DOHH2 (cell line): Measurements from ENCODE around the gene RTF2.

Source experiments
- H3F3A ChIP-seq: fragments of 200-600 bp; sonication (generic), shearing (Covaris generic); 2 replicates; pipeline ENCODE4 v1.6.0; 2016; ENCODE audit warnings: antibody characterized with exemption, mild to moderate bottlenecking; ENCODE audit not compliant: control insufficient read depth, insufficient read depth
- H3K27ac ChIP-seq: fragments of 200-600 bp; sonication (generic); 2 replicates; pipeline ENCODE4 v1.5.1; 2014; ENCODE audit warnings: low read depth, mild to moderate bottlenecking, low read length, moderate library complexity
- H3K27me3 ChIP-seq: fragments of 200-600 bp; sonication (generic); 2 replicates; pipeline ENCODE4 v1.6.1; 2014; ENCODE audit warnings: mild to moderate bottlenecking, low read length, mixed read lengths; ENCODE audit not compliant: control insufficient read depth
- H3K36me3 ChIP-seq: fragments of 200-600 bp; sonication (generic); 2 replicates; pipeline ENCODE4 v1.6.1; 2014; ENCODE audit warnings: mild to moderate bottlenecking, low read length, moderate library complexity, mixed read lengths; ENCODE audit not compliant: control insufficient read depth
- H3K4me1 ChIP-seq: fragments of 200-600 bp; sonication (generic); 2 replicates; pipeline ENCODE4 v1.6.1; 2014; ENCODE audit warnings: mild to moderate bottlenecking, low read length, mixed read lengths; ENCODE audit not compliant: control insufficient read depth
- H3K4me2 ChIP-seq: fragments of 200-600 bp; sonication (generic); 2 replicates; pipeline ENCODE4 v1.6.0; 2014; ENCODE audit warnings: mild to moderate bottlenecking, low read length, moderate library complexity
- H3K4me3 ChIP-seq: fragments of 200-600 bp; sonication (generic); 2 replicates; pipeline ENCODE4 v1.5.1; 2014; ENCODE audit warnings: mild to moderate bottlenecking, low read length, mixed read lengths
- H3K79me2 ChIP-seq: fragments of 200-600 bp; sonication (generic); 2 replicates; pipeline ENCODE4 v1.6.1; 2014; ENCODE audit warnings: mild to moderate bottlenecking, low read length, mixed read lengths; ENCODE audit not compliant: control insufficient read depth
- H3K9me2 ChIP-seq: fragments of 200-600 bp; sonication (generic); replicated peaks from 2 replicates; pipeline ENCODE4 v1.6.1; 2014; ENCODE audit warnings: mild to moderate bottlenecking, low read length, mixed read lengths; ENCODE audit not compliant: control insufficient read depth
- H3K9me3 ChIP-seq: fragments of 200-600 bp; sonication (generic); 2 replicates; pipeline ENCODE4 v1.6.1; 2014; ENCODE audit warnings: antibody characterized with exemption, low read length, mixed read lengths; ENCODE audit not compliant: control insufficient read depth, insufficient read depth
- H4K20me1 ChIP-seq: fragments of 200-600 bp; sonication (generic); 2 replicates; pipeline ENCODE4 v1.6.0; 2014; ENCODE audit warnings: low read depth, mild to moderate bottlenecking, antibody characterized with exemption, low read length, moderate library complexity; ENCODE audit not compliant: control insufficient read depth, insufficient read depth
- EZH2phosphoT487 ChIP-seq: fragments of 200-600 bp; sonication (generic); IDR thresholded peaks from 2 replicates; pipeline ENCODE4 v1.6.1; 2017; ENCODE audit warnings: borderline replicate concordance, mild to moderate bottlenecking, antibody characterized with exemption, low read length, moderate library complexity, mixed read lengths
- TF ChIP-seq, protein P1 (sequence below): fragments of 200-600 bp; sonication (generic); IDR thresholded peaks from one replicate; pipeline ENCODE4 v1.5.1; 2014; ENCODE audit warnings: antibody characterized with exemption, mild to moderate bottlenecking, low read depth, low read length; ENCODE audit not compliant: poor library complexity, severe bottlenecking

RTF2 gene

GRCh38 chr20:56501116-56501515 lies 32.7 kb downstream of the RTF2 start:
- H4K20me1 ChIP-seq = no peaks in the 10 kb centered on the region
- no peaks in the 10 kb centered on the region for H3K79me2 ChIP-seq
- no peak overlapping the region for H3K27ac ChIP-seq
- H3K9me2 ChIP-seq = no peaks in the 10 kb centered on the region
- H3K36me3 ChIP-seq = peaks cover 19% of the 10 kb centered on the region
- H3K9me3 ChIP-seq = no peaks in the 10 kb centered on the region
- no peaks in the 10 kb centered on the region for H3K4me1 ChIP-seq
- TF ChIP-seq, protein P1, sequence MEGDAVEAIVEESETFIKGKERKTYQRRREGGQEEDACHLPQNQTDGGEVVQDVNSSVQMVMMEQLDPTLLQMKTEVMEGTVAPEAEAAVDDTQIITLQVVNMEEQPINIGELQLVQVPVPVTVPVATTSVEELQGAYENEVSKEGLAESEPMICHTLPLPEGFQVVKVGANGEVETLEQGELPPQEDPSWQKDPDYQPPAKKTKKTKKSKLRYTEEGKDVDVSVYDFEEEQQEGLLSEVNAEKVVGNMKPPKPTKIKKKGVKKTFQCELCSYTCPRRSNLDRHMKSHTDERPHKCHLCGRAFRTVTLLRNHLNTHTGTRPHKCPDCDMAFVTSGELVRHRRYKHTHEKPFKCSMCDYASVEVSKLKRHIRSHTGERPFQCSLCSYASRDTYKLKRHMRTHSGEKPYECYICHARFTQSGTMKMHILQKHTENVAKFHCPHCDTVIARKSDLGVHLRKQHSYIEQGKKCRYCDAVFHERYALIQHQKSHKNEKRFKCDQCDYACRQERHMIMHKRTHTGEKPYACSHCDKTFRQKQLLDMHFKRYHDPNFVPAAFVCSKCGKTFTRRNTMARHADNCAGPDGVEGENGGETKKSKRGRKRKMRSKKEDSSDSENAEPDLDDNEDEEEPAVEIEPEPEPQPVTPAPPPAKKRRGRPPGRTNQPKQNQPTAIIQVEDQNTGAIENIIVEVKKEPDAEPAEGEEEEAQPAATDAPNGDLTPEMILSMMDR = no peak
- no peak for TF ChIP-seq EZH2phosphoT487
- no peaks in the 10 kb centered on the region for H3F3A ChIP-seq
- H3K27me3 ChIP-seq = no peaks in the 10 kb centered on the region
- no peak overlapping the region for H3K4me2 ChIP-seq
- H3K4me3 ChIP-seq = no peak overlapping the region

- H3K4me1 ChIP-seq = no peaks in the 10 kb centered on the region
- TF ChIP-seq EZH2phosphoT487 = no peak
- TF ChIP-seq, protein P1 = no peak
- no peaks in the 10 kb centered on the region; the same call in 1 of the 2 replicates for H3K36me3 ChIP-seq
Measured at GRCh38 chr20:56503916-56504315, 35.5 kb downstream of the RTF2 start.

GRCh38 chr20:56504373-56505005 lies 36.1 kb downstream of the RTF2 start:
- Histone ChIP-seq H4K20me1 (no peaks in the 10 kb centered on the region), H3K9me2 (no peaks in the 10 kb centered on the region), H3K4me1 (no peaks in the 10 kb centered on the region), H3K79me2 (no peaks in the 10 kb centered on the region), H3K4me3 (no peak overlapping the region), H3F3A (no peaks in the 10 kb centered on the region), H3K4me2 (no peak overlapping the region), H3K9me3 (no peaks in the 10 kb centered on the region), H3K27ac (no peak overlapping the region), H3K36me3 (no peaks in the 10 kb centered on the region; the same call in 1 of the 2 replicates), H3K27me3 (no peaks in the 10 kb centered on the region)
- no peak for TF ChIP-seq EZH2phosphoT487
- TF ChIP-seq, protein P1 = peak; percentile 71

More at GRCh38 chr20:56503916-56504315, 35.5 kb downstream of the RTF2 start:
- Histone ChIP-seq H3K9me3 (no peaks in the 10 kb centered on the region), H3F3A (no peaks in the 10 kb centered on the region), H3K79me2 (no peaks in the 10 kb centered on the region), H3K4me2 (no peak overlapping the region), H4K20me1 (no peaks in the 10 kb centered on the region), H3K27ac (no peak overlapping the region), H3K27me3 (no peaks in the 10 kb centered on the region), H3K4me3 (no peak overlapping the region), H3K9me2 (no peaks in the 10 kb centered on the region)
